HG03045 (cell line): ENCODE data around the gene SLC34A3.

ENCODE experiments used
- ATAC-seq: cut with Tn5 transposase; IDR thresholded peaks from one replicate; pipeline ENCODE4 v1.9.1; 2021; ENCODE audit warnings: mild to moderate bottlenecking, moderate library complexity; ENCODE audit not compliant: unreplicated experiment

The SLC34A3 gene

DNA sequence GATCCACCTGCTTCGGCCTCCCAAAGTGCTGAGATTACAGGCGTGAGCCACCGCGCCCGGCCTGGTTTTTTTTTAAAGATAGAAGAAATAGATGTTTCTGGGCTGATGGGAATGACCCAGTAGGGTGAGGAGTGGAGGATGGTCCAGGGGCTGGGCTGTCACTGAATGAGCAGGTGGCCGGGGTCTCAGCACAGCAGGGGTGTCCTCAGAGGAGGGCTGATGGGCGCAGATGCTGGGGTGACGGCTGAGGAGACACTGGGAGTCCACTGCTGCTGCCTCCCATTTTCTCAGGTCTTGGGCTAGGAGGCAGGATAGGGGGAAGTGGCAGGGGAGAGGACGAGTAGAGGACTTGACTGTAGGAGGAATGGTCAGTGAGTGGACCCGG is 44.5 kb downstream of the SLC34A3 start:
- ATAC-seq: no peak

GRCh38 chr9:137275588-137276472 is 45.1 kb downstream of the SLC34A3 start:
- ATAC-seq: no peak

- no peak for ATAC-seq
These were observed 46.0 kb downstream of the SLC34A3 start for GRCh38 chr9:137276473-137277328.

DNA sequence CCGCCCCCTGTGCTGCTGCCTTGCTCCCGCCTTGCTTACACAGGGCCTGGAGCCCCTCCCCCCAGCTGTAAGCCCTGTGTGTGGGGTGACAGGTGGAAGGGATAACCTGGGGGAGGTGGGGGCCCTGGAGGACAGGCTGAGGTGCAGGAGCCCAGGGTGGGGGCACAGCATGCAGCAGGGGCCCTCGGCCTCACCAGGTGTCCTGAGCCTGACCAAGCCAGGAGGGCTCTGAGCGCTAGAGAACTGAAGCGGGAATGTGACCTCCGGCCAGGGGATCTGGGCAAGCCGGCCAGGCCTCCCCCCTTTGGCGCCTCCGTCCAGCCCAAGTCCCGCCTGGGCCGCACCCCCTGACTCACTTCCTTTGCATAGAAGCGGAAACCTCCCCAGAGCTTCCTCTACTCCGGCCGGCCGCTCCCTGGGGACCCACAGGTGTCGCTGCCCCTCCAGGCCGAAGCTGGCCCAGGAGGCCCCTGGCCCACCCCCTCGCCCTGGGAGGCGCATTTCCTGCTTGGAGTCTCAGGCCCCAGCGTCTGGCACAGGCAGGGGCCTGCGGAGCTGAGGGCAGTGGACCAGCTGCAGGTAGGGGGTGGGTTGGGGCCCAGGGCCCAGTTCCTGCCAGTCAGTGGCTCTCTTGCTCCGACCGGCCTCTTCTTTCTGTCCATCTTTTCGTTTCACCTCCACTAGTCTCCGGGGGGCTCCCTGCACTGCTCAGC is 46.8 kb downstream of the SLC34A3 start, which contains the start of gene TOR4A:
Gene TOR4A, plus strand, starts transcription at position 398 of the 713 bp plus-strand sequence. CDS start 964 bp downstream, outside the sequence.
- ATAC-seq: peak; percentile 56

DNA sequence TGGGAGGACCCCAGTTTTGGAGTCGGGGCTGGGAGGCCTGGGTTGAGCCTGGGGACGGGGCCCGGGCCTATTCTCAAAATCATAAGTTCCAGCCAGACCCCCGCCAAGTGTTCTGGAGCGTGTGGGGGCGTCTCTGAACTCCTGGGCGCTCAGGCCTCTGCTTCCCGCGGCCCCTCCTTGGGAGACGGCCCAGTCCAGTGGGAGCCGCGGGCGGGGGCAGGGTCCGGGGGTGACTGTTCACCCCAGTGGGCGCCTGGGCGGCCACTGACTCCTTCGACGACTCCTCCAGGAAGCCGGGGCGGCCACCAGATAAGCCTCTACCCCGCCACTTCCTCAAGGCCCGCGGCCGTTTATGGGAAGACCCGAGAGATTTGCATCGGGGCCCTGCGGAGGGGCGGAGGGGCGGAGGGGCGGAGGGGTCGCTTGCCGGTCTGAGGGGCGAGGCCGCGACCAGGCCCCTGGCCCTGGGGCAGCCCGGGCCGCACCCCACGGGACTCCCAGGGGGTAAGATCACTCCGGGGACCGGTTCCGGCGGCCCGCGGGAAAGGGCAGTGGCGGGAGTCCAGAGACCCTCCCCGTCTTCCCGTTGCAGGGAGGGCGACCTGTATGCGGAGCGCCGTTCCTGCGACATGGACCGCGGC is 47.5 kb downstream of the SLC34A3 start:
- ATAC-seq: no peak

- no peak for ATAC-seq
These were observed 48.3 kb downstream of the SLC34A3 start for GRCh38 chr9:137278721-137279711.

- ATAC-seq: no peak
These were observed 49.2 kb downstream of the SLC34A3 start for GRCh38 chr9:137279741-137280473.

DNA sequence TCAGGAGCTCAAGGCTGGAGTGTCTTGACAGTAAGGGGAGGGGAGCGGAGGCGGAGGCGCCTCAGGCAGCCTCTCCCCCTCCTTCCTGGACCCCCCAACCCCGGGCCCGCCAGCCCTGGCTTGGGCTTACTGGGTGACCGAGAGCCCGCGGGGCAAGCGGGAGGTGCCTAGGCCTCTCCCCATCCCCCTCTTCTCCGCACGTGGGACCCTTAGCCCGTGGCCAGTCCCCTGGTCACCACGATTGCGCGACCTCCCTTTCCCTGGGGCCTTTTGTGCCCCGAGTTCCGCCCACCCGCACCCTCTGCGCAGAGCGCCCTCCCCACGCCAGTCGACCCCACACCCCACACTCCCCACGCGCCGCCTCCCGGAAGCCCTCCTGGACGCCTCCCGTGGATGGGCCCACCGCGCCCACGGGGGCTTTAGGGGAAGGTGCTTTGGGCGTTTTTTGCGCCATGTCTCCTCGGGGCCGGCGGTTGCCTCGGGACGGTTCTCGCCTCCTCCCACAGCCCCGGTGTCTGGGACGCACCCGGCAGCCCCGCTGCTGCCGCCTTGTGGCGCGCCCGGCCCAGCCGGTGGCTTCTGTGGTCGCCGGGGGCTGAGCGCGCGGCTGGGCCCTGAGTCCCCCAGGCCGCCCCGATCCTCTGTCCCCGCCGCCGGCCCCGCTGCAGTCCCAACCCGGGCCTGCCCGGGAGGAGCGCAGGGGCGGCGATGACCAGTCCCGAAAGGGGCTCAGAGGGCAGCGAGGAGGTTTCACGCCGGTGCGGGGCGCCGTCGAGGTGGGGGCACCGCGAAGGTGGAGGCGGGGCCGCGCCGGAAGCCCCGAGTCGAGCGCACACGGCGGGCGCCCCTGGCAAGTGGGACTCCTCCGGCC is 50.0 kb downstream of the SLC34A3 start:
- ATAC-seq: no peak

DNA sequence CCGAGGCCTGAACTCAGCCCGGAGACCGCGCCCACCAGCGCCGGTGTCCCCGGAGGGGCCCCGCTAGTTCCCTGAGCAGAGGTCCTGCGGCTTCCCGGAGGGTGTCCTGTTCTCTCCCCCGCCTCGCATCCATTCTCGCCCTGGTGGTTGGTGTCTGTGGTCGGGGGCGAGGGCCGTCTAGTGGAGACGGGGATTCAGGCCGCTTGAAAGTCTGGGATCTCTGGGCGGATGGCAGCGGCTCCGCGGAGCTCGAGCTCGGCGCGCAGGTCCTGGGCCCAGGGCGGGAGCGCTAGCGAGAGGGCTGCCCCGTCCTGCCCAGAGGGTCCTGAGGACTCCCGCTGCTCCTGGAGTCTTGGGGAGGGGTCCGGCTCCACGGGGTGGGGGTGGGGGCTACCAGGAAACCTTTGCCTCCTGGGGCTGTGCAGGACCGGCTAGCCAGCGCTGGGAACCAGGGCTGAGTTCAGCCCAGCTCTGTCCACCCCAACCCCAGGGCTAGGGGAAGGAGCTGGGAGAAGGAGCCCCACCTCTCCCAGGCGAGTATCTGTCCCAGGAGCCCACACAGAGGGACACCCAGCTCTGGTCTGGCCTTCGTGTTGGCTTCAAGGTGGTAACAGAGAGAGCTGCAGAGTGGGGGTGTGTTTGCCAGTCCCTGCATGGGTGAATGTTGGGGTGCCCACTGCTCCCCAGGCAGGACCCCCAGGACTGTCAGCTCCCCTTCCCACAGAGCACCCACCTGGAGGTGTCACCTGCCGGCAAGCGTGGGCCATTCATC is 50.8 kb downstream of the SLC34A3 start:
- no peak for ATAC-seq
